ENCODE measurements around the gene TMEM86B. TPM values are rescaled to one million over a fixed set of nuclear protein-coding genes. Genes with fewer than 3 reads are reported as not detected.

The TMEM86B gene
- total RNA-seq, 1 experiment from 2014 or later: 21.2 TPM

- H3K27me3 ChIP-seq (replicated peaks; ENCODE audit: control insufficient read depth, insufficient read depth, low read length): no peaks in the 10 kb centered on the region
- H3K36me3 ChIP-seq (ENCODE audit: control insufficient read depth, insufficient read depth, low read length): peaks cover 6% of the 10 kb centered on the region
- no TSS peak for BruUV-seq (replicated peaks)
- no peaks in the 10 kb centered on the region for H3K27me3 Mint-ChIP-seq (ENCODE audit: insufficient read depth, unreplicated experiment)
- peaks cover 75% of the 10 kb centered on the region for H3K36me3 Mint-ChIP-seq (ENCODE audit: insufficient read depth, unreplicated experiment)
- ChIA-PET CTCF (no interaction called here), POLR2A (no interaction called here)
- intact Hi-C loops (cut with micrococcal nuclease; ENCODE audit: unreplicated experiment): no loop called here
- no peaks in the 10 kb centered on the region for H3K9me3 ChIP-seq
- H3K27ac Mint-ChIP-seq (ENCODE audit: unreplicated experiment): no peak overlapping the region
- no peak overlapping the region for H3K4me3 Mint-ChIP-seq (ENCODE audit: unreplicated experiment)
- peaks cover 24% of the 10 kb centered on the region for H3K4me1 ChIP-seq
- no peaks in the 10 kb centered on the region for H3K9me3 Mint-ChIP-seq (ENCODE audit: unreplicated experiment)
- H3K4me1 Mint-ChIP-seq (ENCODE audit: low read depth, unreplicated experiment): peaks cover 18% of the 10 kb centered on the region
- DNase-seq: no peak
- H3K4me3 ChIP-seq (ENCODE audit: low read depth, low read length): no peak overlapping the region
- TF ChIP-seq CTCF (IDR thresholded peaks at IDR 0.05; ENCODE audit: insufficient read depth in 1 of 2, low read depth in 1 of 2, low read length in 1 of 2, severe bottlenecking in 1 of 2, unreplicated experiment in 1 of 2): no peak
These were observed 4.4 kb upstream of the TMEM86B start for GRCh38 chr19:55232986-55233385.

GRCh38 chr19:55232286-55232602, 3.7 kb upstream of the TMEM86B start:
- Mint-ChIP-seq H3K4me1 (ENCODE audit: low read depth, unreplicated experiment) (peaks cover 22% of the 10 kb centered on the region), H3K27me3 (ENCODE audit: insufficient read depth, unreplicated experiment) (no peaks in the 10 kb centered on the region), H3K9me3 (ENCODE audit: unreplicated experiment) (no peaks in the 10 kb centered on the region), H3K27ac (ENCODE audit: unreplicated experiment) (no peak overlapping the region), H3K4me3 (ENCODE audit: unreplicated experiment) (no peak overlapping the region), H3K36me3 (ENCODE audit: insufficient read depth, unreplicated experiment) (peaks cover 73% of the 10 kb centered on the region)
- H3K27me3 ChIP-seq (replicated peaks; ENCODE audit: control insufficient read depth, insufficient read depth, low read length): no peaks in the 10 kb centered on the region
- no peaks in the 10 kb centered on the region for H3K9me3 ChIP-seq
- peaks cover 7% of the 10 kb centered on the region for H3K36me3 ChIP-seq (ENCODE audit: control insufficient read depth, insufficient read depth, low read length)
- H3K4me3 ChIP-seq (ENCODE audit: low read depth, low read length): no peak overlapping the region
- intact Hi-C loops (cut with micrococcal nuclease; ENCODE audit: unreplicated experiment): no loop called here
- ChIA-PET CTCF (no interaction called here), POLR2A (no interaction called here)
- no peak for TF ChIP-seq CTCF (IDR thresholded peaks at IDR 0.05; ENCODE audit: insufficient read depth in 1 of 2, low read depth in 1 of 2, low read length in 1 of 2, severe bottlenecking in 1 of 2, unreplicated experiment in 1 of 2)
- DNase-seq: no peak
- H3K4me1 ChIP-seq: peaks cover 31% of the 10 kb centered on the region
- BruUV-seq (replicated peaks): no TSS peak

GRCh38 chr19:55231391-55232285, 3.1 kb upstream of the TMEM86B start:
- no peaks in the 10 kb centered on the region for H3K27me3 Mint-ChIP-seq (ENCODE audit: insufficient read depth, unreplicated experiment)
- CTCF ChIA-PET: no interaction called here
- TF ChIP-seq CTCF (IDR thresholded peaks at IDR 0.05; ENCODE audit: insufficient read depth in 1 of 2, low read depth in 1 of 2, low read length in 1 of 2, severe bottlenecking in 1 of 2, unreplicated experiment in 1 of 2): no peak
- intact Hi-C loops (cut with micrococcal nuclease; ENCODE audit: unreplicated experiment): no loop called here
- POLR2A ChIA-PET: no interaction called here
- no peak overlapping the region for H3K27ac Mint-ChIP-seq (ENCODE audit: unreplicated experiment)
- no peaks in the 10 kb centered on the region for H3K9me3 Mint-ChIP-seq (ENCODE audit: unreplicated experiment)
- H3K4me1 ChIP-seq: peaks cover 32% of the 10 kb centered on the region
- peaks cover 25% of the 10 kb centered on the region for H3K4me1 Mint-ChIP-seq (ENCODE audit: low read depth, unreplicated experiment)
- DNase-seq: no peak
- no peaks in the 10 kb centered on the region for H3K9me3 ChIP-seq
- H3K27me3 ChIP-seq (replicated peaks; ENCODE audit: control insufficient read depth, insufficient read depth, low read length): no peaks in the 10 kb centered on the region
- BruUV-seq (replicated peaks): no TSS peak
- peaks cover 7% of the 10 kb centered on the region for H3K36me3 ChIP-seq (ENCODE audit: control insufficient read depth, insufficient read depth, low read length)
- H3K36me3 Mint-ChIP-seq (ENCODE audit: insufficient read depth, unreplicated experiment): peaks cover 72% of the 10 kb centered on the region
- H3K4me3 Mint-ChIP-seq (ENCODE audit: unreplicated experiment): no peak overlapping the region
- no peak overlapping the region for H3K4me3 ChIP-seq (ENCODE audit: low read depth, low read length)

Measured in Caco-2 (cell line).